ENCODE measurements around the gene ATG7.

Gene ATG7

DNA sequence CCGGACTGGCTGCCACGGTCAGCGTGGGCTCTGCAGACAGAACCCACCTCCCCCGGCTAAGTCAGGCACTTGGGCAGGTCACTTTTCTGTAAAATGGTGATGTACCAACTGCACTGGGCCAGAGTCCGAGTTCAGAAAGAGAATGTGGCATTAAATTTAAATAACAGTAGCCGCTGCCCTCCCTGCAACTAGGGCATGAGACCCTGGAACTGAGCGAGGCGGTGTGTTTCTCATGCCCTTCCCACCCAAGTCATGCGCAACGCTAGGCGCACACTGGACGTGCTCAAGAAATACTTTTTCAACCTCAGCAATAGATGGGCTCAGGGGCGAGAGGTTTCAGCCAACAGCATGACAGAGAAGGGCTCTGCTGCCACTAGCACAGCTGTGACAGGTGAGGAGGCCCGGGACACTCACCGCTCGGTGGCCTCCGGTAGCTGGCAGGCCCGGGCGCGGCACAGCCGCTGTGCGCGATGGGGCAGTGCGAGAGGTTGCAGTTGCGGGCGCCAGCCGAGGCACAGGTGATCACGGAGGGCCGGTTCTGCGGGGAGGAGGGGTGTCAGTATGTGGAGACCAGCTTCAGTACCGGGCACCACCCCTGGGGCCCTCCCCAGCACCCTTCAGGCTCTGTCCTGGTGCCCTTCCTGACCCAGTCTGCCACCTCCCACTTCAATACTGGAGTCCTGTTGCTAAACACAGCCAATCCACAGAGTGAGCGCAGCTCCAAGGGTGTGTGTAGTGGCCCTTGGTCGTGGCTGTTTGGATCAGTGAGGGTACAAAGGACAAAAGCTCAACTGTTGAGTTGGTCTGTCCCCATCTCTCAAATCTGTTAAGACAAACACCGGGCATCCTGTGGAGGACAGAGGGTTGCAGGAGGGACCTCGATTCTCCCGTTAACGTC lies 287.0 kb downstream of the ATG7 start:
- no peak for DNase-seq
- no peaks in the 10 kb centered on the region for H3K9me3 Mint-ChIP-seq
- peaks cover 28% of the 10 kb centered on the region for H3K36me3 Mint-ChIP-seq
- H3K27me3 Mint-ChIP-seq: no peaks in the 10 kb centered on the region
- no peaks in the 10 kb centered on the region for H3K4me1 Mint-ChIP-seq
- CTCF ChIA-PET: no interaction called here
- H3K4me3 Mint-ChIP-seq: no peak overlapping the region
- no peak overlapping the region for H3K27ac Mint-ChIP-seq

DNA sequence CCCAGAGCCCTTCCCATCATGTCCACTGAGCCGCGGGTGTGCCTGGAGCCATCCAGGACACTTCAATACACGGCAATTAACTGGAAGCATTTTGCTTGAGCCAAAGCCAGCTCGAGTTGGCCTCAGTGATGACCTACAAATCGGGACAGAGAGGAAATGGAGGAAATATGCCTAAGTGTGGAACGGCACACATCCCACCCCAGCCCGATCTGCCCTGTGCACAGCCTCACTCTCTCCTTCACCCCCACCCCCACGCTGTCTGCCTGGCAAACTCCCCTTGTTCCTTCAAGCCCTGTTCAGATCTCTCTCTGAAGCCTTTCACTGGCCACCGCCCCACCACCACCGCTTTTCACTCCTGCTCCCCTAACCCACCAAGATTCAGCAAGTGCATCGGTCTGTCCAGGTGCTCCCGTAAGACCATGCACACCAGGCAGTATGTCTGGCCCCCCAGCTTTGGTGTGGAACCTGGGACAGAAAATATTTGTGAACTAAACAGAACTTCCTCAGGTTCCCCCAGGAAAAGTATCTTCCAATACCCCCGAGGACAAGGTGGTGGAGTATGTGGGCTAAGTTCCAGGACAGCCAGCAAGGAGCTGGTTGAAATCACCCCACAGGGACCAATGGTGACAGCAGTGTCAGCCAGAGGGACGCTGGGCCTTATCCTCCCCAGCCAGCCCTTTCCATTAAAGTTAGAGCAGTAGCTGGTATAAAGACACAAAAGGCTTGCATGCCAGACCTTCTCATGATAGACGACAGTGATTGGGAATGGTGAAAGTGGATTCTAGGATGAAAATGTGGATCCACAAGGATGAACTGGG lies 287.8 kb downstream of the ATG7 start:
- Mint-ChIP-seq H3K4me1 (no peaks in the 10 kb centered on the region), H3K27ac (peak overlapping the region; percentile 39)

DNA sequence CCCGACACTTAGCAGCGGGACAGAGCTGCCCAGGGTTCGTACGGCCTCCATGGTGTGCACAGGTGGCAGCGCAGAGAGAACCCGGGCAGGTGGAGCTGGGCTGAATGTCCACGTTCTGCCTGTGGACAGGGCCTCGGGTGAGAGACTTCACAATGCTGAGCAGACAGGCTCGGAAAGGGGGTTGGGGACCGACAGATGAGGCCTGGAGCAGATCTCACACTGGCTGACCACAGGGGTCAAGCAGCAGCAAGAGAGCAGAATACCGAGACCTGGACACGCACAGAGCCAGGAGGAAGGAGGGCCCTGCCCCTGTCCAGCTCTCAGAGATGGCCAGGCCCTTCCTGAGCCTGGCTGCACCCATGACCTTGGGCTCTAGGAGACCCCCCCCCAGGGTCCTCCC lies 288.5 kb downstream of the ATG7 start:
- H3K4me1 Mint-ChIP-seq: no peaks in the 10 kb centered on the region
- H3K9me3 Mint-ChIP-seq: no peaks in the 10 kb centered on the region
- no peaks in the 10 kb centered on the region for H3K27me3 Mint-ChIP-seq
- DNase-seq: no peak
- no peak overlapping the region for H3K27ac Mint-ChIP-seq
- H3K36me3 Mint-ChIP-seq: peaks cover 24% of the 10 kb centered on the region
- no peak overlapping the region for H3K4me3 Mint-ChIP-seq
- CTCF ChIA-PET: no interaction called here

More for the DNA sequence above, 287.8 kb downstream of the ATG7 start:
- H3K9me3 Mint-ChIP-seq: no peaks in the 10 kb centered on the region
- H3K36me3 Mint-ChIP-seq: peaks cover 28% of the 10 kb centered on the region
- no peak overlapping the region for H3K4me3 Mint-ChIP-seq
- CTCF ChIA-PET: no interaction called here
- H3K27me3 Mint-ChIP-seq: no peaks in the 10 kb centered on the region
- DNase-seq: no peak

DNA sequence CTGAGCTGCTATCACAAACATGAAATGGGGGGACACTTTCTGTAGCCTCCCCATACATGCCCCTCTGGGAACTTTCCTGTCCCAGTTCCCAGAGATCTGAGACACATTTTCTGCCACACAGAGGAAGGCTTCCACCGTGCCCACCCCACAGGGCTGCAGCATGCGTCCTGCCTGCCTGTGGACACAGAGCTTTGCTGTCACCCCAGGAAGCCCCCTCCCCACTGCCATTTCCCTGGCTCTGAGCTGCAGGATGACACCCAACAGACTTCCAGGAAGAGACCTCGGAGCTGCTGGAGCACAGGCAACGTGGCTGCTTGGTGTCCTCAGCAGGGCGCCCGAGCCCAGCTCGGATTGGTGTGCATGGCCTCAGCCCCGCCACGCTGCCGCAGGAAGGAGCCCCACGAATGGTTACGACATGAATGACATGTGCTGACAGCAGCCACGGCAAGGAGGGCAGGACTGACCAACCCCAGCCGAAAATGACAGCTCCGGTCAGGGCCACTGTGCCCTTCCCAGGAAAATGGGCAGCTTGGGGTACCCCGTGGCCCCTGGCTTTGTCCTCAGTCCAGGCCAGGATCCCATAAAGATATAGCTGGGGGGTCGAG lies 290.2 kb downstream of the ATG7 start:
- Mint-ChIP-seq H3K4me3 (no peak overlapping the region), H3K36me3 (peaks cover 27% of the 10 kb centered on the region), H3K27me3 (no peaks in the 10 kb centered on the region), H3K27ac (no peak overlapping the region), H3K9me3 (no peaks in the 10 kb centered on the region), H3K4me1 (no peaks in the 10 kb centered on the region)
- peak; percentile 11 for DNase-seq
- CTCF ChIA-PET: no interaction called here

DNA sequence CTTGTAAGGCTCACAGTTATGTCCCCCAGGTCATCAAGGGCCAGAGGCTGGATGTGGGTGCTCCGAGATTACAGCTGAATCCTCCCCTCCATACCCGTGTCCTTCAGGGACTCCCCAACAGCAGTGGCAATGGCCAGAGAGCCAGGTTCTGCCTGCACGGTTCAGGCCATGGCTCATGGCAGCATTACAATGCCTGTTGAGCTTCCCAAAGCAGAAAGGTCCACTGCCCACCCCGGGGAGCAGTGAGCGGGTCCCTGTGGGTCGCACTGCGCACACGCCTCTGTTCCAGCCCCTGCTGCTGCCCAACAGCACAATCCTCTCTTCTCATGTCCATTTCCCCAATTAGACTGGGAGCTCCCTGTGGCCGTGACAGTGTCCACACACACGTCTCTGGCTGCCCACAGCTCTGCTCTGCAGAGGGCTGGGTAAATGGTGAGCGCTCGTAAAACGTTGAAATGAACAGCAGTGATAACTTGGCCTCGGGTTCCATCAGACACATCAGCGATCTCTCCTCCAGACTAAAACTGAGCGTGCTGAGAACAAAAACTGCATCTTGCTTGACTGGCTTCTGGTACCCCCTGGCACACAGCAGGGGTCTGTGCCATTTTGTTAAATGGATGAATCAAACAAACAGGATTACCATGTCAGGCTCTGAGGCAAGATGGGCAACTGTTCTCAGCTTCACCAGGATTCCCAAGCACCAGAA lies 291.1 kb downstream of the ATG7 start:
- Mint-ChIP-seq H3K27ac (no peak overlapping the region), H3K9me3 (no peaks in the 10 kb centered on the region), H3K4me3 (no peak overlapping the region), H3K27me3 (no peaks in the 10 kb centered on the region), H3K4me1 (no peaks in the 10 kb centered on the region), H3K36me3 (peaks cover 19% of the 10 kb centered on the region)
- DNase-seq: peak; percentile 19
- CTCF ChIA-PET: no interaction called here

DNA sequence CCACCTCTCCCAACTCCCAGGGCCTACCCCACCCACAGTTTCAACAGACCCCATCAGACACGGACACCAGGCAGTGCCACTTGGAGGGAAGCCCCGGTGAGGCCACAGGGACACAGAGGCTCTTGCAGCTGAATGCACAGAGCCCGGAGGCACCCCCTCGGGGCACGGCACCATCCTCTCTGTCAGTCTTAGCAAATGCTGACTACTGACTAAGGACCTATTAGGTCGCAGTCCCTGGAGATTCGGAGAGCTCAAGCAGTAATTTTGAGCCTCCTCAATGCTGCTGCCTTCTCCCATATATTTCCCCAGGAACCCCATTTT lies 291.6 kb downstream of the ATG7 start:
- no peaks in the 10 kb centered on the region for H3K9me3 Mint-ChIP-seq
- H3K36me3 Mint-ChIP-seq: peaks cover 19% of the 10 kb centered on the region
- H3K4me3 Mint-ChIP-seq: no peak overlapping the region
- H3K27me3 Mint-ChIP-seq: no peaks in the 10 kb centered on the region
- H3K4me1 Mint-ChIP-seq: no peaks in the 10 kb centered on the region
- peak; percentile 17 for DNase-seq
- CTCF ChIA-PET: no interaction called here
- no peak overlapping the region for H3K27ac Mint-ChIP-seq

DNA sequence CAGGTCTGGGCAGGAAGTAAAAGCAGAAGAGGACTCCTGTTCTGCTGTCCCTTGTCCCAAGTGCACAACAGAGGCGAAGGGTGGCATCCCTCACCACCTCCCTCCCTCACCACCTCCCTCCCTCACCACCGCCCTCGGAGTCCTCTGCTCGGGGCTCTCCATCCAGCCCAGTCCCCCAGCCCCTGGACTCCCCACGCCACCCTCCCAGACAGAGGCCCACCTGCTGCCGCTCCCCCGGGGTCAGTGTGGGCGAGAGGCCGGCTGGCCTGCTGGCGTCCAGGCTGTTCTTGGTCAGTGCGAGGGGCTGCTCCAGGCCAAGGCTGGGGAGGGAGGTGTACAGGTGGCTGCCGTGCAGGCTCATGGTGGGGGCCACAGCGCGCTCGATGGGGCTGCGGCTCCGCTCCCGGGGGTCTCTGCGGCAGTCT lies 292.4 kb downstream of the ATG7 start:
- Mint-ChIP-seq H3K4me3 (no peak overlapping the region), H3K36me3 (peaks cover 17% of the 10 kb centered on the region), H3K9me3 (no peaks in the 10 kb centered on the region), H3K4me1 (no peaks in the 10 kb centered on the region), H3K27ac (no peak overlapping the region), H3K27me3 (no peaks in the 10 kb centered on the region)
- peak; percentile 8 for DNase-seq
- CTCF ChIA-PET: no interaction called here

DNA sequence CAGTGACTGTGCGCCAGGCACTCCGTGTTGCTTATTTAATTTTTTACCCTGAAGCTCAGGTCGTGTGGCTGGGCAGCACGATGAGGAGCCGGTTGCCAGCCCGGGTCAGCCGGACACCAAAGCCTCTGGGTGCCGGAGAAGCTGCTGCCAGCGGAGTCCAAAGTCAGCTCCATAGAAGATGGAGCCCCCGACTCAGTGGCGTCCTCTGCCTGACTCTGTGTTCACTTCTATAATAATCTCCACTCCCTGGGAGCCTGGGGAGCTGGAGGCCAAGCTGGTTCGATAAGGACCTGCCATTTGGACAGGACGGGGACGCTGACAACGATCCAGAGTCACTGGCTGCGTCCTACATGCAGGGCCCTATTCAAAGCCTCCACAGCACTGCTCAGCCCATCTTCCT lies 292.9 kb downstream of the ATG7 start:
- no peaks in the 10 kb centered on the region for H3K9me3 Mint-ChIP-seq
- peaks cover 17% of the 10 kb centered on the region for H3K36me3 Mint-ChIP-seq
- DNase-seq: no peak
- H3K27me3 Mint-ChIP-seq: no peaks in the 10 kb centered on the region
- H3K27ac Mint-ChIP-seq: no peak overlapping the region
- CTCF ChIA-PET: no interaction called here
- no peaks in the 10 kb centered on the region for H3K4me1 Mint-ChIP-seq
- no peak overlapping the region for H3K4me3 Mint-ChIP-seq

DNA sequence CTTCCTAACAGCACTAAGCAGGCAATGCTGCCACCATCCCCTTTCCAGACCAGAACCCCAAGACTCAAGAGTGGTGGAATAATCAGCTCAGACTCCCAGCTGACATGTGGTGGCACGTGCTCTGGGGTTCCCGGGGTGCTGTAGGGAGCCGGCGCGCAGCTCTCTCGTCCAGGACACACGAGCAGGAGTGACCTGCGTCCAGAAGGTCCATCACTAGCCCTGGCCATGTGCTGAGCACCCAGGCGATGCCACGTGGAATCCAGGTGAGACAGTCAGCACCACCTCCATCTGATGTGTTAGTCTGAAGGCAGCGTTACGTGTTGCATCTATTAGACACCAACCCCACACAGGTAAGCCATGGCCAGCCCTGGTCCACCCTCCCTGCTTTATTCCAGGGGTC lies 293.3 kb downstream of the ATG7 start:
- Mint-ChIP-seq H3K4me3 (no peak overlapping the region), H3K27me3 (no peaks in the 10 kb centered on the region), H3K27ac (no peak overlapping the region), H3K36me3 (peaks cover 16% of the 10 kb centered on the region), H3K9me3 (no peaks in the 10 kb centered on the region), H3K4me1 (no peaks in the 10 kb centered on the region)
- DNase-seq: peak; percentile 9
- CTCF ChIA-PET: no interaction called here

DNA sequence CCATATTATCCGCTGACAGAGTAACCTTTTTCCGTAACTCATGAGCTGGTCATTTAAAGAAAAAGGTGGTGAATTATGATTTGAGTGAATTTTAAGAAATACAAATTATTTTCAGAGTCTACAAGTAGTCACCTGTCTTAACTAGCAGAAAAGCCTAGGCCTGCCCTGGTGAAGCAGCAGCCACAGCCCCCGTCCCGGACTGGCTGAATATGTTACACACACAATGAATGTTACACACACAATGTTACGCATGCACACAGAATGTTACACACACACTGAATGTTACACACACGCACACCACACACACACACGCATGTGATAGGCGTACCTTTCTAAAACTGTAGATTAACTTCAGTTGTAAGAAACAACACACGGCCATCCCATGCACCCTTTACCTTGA lies 293.7 kb downstream of the ATG7 start:
- Mint-ChIP-seq H3K36me3 (peaks cover 16% of the 10 kb centered on the region), H3K4me1 (no peaks in the 10 kb centered on the region), H3K9me3 (no peaks in the 10 kb centered on the region), H3K27ac (no peak overlapping the region), H3K27me3 (no peaks in the 10 kb centered on the region), H3K4me3 (no peak overlapping the region)
- CTCF ChIA-PET: no interaction called here
- DNase-seq: peak; percentile 16

DNA sequence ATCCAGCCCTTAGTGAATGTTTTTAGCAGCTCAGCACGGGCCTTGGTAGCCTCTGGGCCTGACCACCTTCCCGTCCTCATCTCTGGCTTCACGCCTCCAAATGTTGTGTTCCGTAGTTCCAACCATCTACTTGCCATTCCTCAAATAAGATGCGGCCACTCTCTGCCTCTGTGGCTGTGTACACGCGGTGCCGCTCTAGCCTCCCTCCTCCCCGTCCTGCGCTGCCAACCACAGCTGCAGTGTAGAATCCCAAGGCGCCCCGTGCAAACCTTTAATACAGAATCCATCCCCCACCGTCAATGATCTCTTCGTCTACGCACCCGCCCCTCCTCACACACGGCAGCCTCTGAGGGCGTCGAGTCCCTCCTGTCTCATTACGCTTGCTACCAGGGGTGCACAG lies 294.3 kb downstream of the ATG7 start:
- CTCF ChIA-PET: no interaction called here
- Mint-ChIP-seq H3K4me1 (no peaks in the 10 kb centered on the region), H3K36me3 (peaks cover 16% of the 10 kb centered on the region), H3K4me3 (no peak overlapping the region), H3K9me3 (no peaks in the 10 kb centered on the region), H3K27me3 (no peaks in the 10 kb centered on the region), H3K27ac (no peak overlapping the region)
- peak; percentile 15 for DNase-seq

DNA sequence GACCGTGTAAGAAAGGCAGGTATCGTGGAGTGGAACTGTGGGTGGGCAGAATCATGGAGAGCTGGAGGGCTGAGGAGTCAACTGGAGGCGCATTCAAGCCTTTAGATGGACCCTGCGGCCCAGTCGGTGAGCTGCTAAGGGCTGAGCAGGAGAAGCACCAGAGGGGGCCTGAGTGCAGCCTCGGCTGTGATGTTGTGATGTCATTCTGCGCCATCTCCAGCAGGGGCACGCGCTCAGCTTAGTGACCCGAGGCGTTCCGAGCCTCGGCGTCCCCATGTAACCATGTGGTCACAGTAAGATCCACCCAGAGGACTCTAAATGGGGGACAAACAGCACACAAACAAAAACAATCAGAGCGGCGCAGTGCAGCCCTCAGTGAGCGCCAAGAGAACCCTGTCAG lies 294.7 kb downstream of the ATG7 start:
- Mint-ChIP-seq H3K36me3 (peaks cover 16% of the 10 kb centered on the region), H3K27me3 (no peaks in the 10 kb centered on the region), H3K27ac (no peak overlapping the region)

DNA sequence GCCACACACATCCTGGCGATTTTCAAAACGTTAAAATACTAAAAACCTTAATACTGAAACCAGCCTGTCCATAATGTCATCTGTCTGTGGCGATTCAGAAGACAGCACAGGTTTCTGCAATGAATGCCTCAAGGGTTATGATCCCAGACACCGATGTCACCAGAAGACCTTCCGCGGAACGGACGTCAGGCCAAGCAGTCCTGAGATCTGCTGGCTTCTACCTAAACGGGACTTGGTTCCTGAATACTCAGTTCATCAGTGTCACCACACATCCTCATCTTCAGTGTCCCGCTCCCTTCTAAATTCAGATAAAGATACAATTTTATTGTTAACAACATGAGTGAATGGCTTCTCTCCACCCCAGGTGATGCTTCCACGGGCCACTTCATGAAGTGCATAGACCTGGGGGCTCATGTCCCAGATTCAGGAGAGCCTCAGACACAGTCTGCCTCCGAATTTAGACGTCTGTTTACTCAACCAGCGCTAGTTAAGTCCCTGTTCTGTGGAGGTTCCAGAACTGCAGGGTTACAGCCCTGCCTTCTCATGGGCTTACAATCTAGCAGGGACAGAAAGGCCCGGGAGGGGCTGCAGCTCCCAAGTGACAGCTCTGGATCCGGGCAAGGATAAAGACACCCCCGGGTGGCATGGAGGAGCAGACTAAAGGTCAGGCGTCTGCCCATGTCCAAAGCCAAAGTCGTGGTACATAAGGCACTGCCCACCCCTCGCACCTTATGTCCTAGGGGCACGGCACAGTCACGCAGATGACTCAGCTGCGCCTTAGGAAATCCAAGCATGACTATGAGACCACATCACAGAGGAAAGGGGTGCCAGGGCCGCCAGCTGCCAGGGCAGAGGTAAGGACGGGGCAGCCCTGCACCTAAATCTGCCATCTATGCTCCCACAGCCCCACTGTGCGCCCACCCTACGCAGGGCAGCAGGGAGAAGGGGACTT lies 295.6 kb downstream of the ATG7 start:
- H3K36me3 Mint-ChIP-seq: peaks cover 18% of the 10 kb centered on the region
- H3K9me3 Mint-ChIP-seq: no peaks in the 10 kb centered on the region
- H3K4me3 Mint-ChIP-seq: no peak overlapping the region
- peak; percentile 12 for DNase-seq
- CTCF ChIA-PET: no interaction called here
- H3K4me1 Mint-ChIP-seq: no peaks in the 10 kb centered on the region
- no peaks in the 10 kb centered on the region for H3K27me3 Mint-ChIP-seq
- H3K27ac Mint-ChIP-seq: no peak overlapping the region

More for the DNA sequence above, 294.7 kb downstream of the ATG7 start:
- H3K9me3 Mint-ChIP-seq: no peaks in the 10 kb centered on the region
- CTCF ChIA-PET: no interaction called here
- H3K4me3 Mint-ChIP-seq: no peak overlapping the region
- DNase-seq: peak; percentile 12
- no peaks in the 10 kb centered on the region for H3K4me1 Mint-ChIP-seq

All from activated naive CD4-positive, alpha-beta T cell treated with anti-CD3 and anti-CD28 coated beads, Interleukin-2, amount 10 ng/mL, durations not matched to agents 7 days and 5 days (primary cell).